Immature natural killer cell (primary cell): Measurements from ENCODE around the gene FADS6. TPM values are rescaled to one million over a fixed set of nuclear protein-coding genes. Genes with fewer than 3 reads are reported as not detected.

Experiments used
- DNase-seq, 3 donors: peaks; one replicate each; pipeline ENCODE4 v3.0.0; 2022; ENCODE audit warnings: mixed read lengths in 1 of 3
- H3K27ac Mint-ChIP-seq, 6 donors: one replicate each; pipeline ENCODE4 v1.8.0; 2020; ENCODE audit warnings: mixed read lengths in 6 of 6, mild to moderate bottlenecking in 5 of 6, inconsistent platforms in 4 of 6, moderate library complexity in 3 of 6
- H3K27me3 Mint-ChIP-seq, 3 donors: one replicate each; pipeline ENCODE4 v1.8.0; 2020 to 2021; ENCODE audit warnings: low read depth in 3 of 3, mild to moderate bottlenecking in 3 of 3, mixed read lengths in 3 of 3, moderate library complexity in 3 of 3, inconsistent platforms in 1 of 3
- H3K36me3 Mint-ChIP-seq, 3 donors: one replicate each; pipeline ENCODE4 v1.8.0; 2020; ENCODE audit warnings: mixed read lengths in 3 of 3, inconsistent platforms in 2 of 3, mild to moderate bottlenecking in 2 of 3
- H3K4me1 Mint-ChIP-seq, 2 donors: one replicate each; pipeline ENCODE4 v1.8.0; 2020; ENCODE audit warnings: inconsistent platforms in 2 of 2, mild to moderate bottlenecking in 2 of 2, mixed read lengths in 2 of 2, moderate library complexity in 1 of 2
- H3K4me3 Mint-ChIP-seq, 5 donors: one replicate each; pipeline ENCODE4 v1.8.0; 2020; ENCODE audit warnings: mild to moderate bottlenecking in 5 of 5, mixed read lengths in 5 of 5, inconsistent platforms in 3 of 5, moderate library complexity in 3 of 5
- H3K9me3 Mint-ChIP-seq, 6 donors: one replicate each; pipeline ENCODE4 v1.8.0; 2020; ENCODE audit warnings: mild to moderate bottlenecking in 6 of 6, mixed read lengths in 6 of 6, inconsistent platforms in 4 of 6, moderate library complexity in 3 of 6
- polyA plus RNA-seq, 3 donors: library from polyadenylated mRNA; unstranded; fragments of 300-500 nt; fragmentation: Illumina TruSeq; gene quantifications; one replicate each; pipeline ENCODE4 v1.2.3, GENCODE V29; 2021

FADS6 gene
- polyA plus RNA-seq, 3 donors from 2014 or later: not detected

GRCh38 chr17:74855323-74855722 is 38.1 kb downstream of the FADS6 start:
- H3K36me3 Mint-ChIP-seq: no peaks in the 10 kb centered on the region

GRCh38 chr17:74854792-74855191 is 38.6 kb downstream of the FADS6 start:
- Mint-ChIP-seq H3K36me3 (no peaks in the 10 kb centered on the region), H3K4me1 (peaks cover 11 to 13% of the 10 kb centered on the region in 2 donors), H3K27ac (no peak overlapping the region), H3K27me3 (peaks cover 27 to 52% (median 35%) of the 10 kb centered on the region in 3 donors), H3K9me3 (no peaks in the 10 kb centered on the region), H3K4me3 (no peak overlapping the region)
- DNase-seq: no peak

More at GRCh38 chr17:74855323-74855722, 38.1 kb downstream of the FADS6 start:
- H3K27ac Mint-ChIP-seq: no peak overlapping the region
- H3K9me3 Mint-ChIP-seq: no peaks in the 10 kb centered on the region
- no peak overlapping the region for H3K4me3 Mint-ChIP-seq
- H3K27me3 Mint-ChIP-seq: peaks cover 30 to 52% (median 35%) of the 10 kb centered on the region in 3 donors
- no peak for DNase-seq
- peaks cover 11 to 15% of the 10 kb centered on the region in 2 donors for H3K4me1 Mint-ChIP-seq

- H3K4me3 Mint-ChIP-seq: peak overlapping the region in 1 of 5 donors; percentile 2
- no peak for DNase-seq
- H3K9me3 Mint-ChIP-seq: no peaks in the 10 kb centered on the region
- H3K27me3 Mint-ChIP-seq: peaks cover 20 to 45% (median 37%) of the 10 kb centered on the region in 3 donors
- H3K27ac Mint-ChIP-seq: no peak overlapping the region
- peaks cover 8 to 11% of the 10 kb centered on the region in 2 donors for H3K4me1 Mint-ChIP-seq
- no peaks in the 10 kb centered on the region for H3K36me3 Mint-ChIP-seq
Measured at GRCh38 chr17:74853669-74854068, 39.8 kb downstream of the FADS6 start.

GRCh38 chr17:74853048-74853397 is 40.4 kb downstream of the FADS6 start:
- peaks cover 7 to 11% of the 10 kb centered on the region in 2 donors for H3K4me1 Mint-ChIP-seq
- no peaks in the 10 kb centered on the region for H3K36me3 Mint-ChIP-seq
- peak overlapping the region in 1 of 5 donors; percentile 2 for H3K4me3 Mint-ChIP-seq
- peaks cover 18 to 43% (median 34%) of the 10 kb centered on the region in 3 donors for H3K27me3 Mint-ChIP-seq
- no peaks in the 10 kb centered on the region for H3K9me3 Mint-ChIP-seq
- no peak for DNase-seq
- no peak overlapping the region for H3K27ac Mint-ChIP-seq

- Mint-ChIP-seq H3K36me3 (no peaks in the 10 kb centered on the region), H3K27me3 (peaks cover 15 to 37% (median 31%) of the 10 kb centered on the region in 3 donors), H3K9me3 (no peaks in the 10 kb centered on the region), H3K27ac (no peak overlapping the region), H3K4me3 (peak overlapping the region in 2 of 5 donors; percentile 35 to 67), H3K4me1 (peaks cover 7 to 11% of the 10 kb centered on the region in 2 donors)
- peak in 1 of 3 donors; percentile 9 for DNase-seq
Measured at GRCh38 chr17:74852237-74853047, 41.0 kb downstream of the FADS6 start.

- peaks cover 7 to 11% of the 10 kb centered on the region in 2 donors for H3K4me1 Mint-ChIP-seq
- no peaks in the 10 kb centered on the region for H3K9me3 Mint-ChIP-seq
- H3K27me3 Mint-ChIP-seq: peaks cover 14 to 32% (median 27%) of the 10 kb centered on the region in 3 donors
- no peak overlapping the region for H3K27ac Mint-ChIP-seq
- no peaks in the 10 kb centered on the region for H3K36me3 Mint-ChIP-seq
- no peak overlapping the region for H3K4me3 Mint-ChIP-seq
- DNase-seq: no peak
Measured at GRCh38 chr17:74851612-74852236, 41.7 kb downstream of the FADS6 start.

- Mint-ChIP-seq H3K9me3 (no peaks in the 10 kb centered on the region), H3K27ac (no peak overlapping the region), H3K27me3 (peaks cover 13 to 25% (median 24%) of the 10 kb centered on the region in 3 donors), H3K4me1 (peaks cover 7 to 11% of the 10 kb centered on the region in 2 donors), H3K36me3 (no peaks in the 10 kb centered on the region), H3K4me3 (no peak overlapping the region)
- DNase-seq: no peak
Measured at GRCh38 chr17:74850914-74851313, 42.5 kb downstream of the FADS6 start.

- peaks cover 7 to 11% of the 10 kb centered on the region in 2 donors for H3K4me1 Mint-ChIP-seq
- no peaks in the 10 kb centered on the region for H3K36me3 Mint-ChIP-seq
- H3K27ac Mint-ChIP-seq: no peak overlapping the region
- H3K4me3 Mint-ChIP-seq: no peak overlapping the region
- peaks cover 11 to 24% (median 20%) of the 10 kb centered on the region in 3 donors for H3K27me3 Mint-ChIP-seq
- no peaks in the 10 kb centered on the region for H3K9me3 Mint-ChIP-seq
- DNase-seq: no peak
Measured at GRCh38 chr17:74850310-74850709, 43.1 kb downstream of the FADS6 start.

GRCh38 chr17:74848656-74849399 is 44.6 kb downstream of the FADS6 start:
- Mint-ChIP-seq H3K27ac (no peak overlapping the region), H3K27me3 (peaks cover 11 to 18% (median 13%) of the 10 kb centered on the region in 3 donors), H3K4me3 (no peak overlapping the region), H3K9me3 (no peaks in the 10 kb centered on the region), H3K36me3 (peaks cover 0 to 3% (median 0%) of the 10 kb centered on the region in 3 donors), H3K4me1 (peaks cover 7 to 11% of the 10 kb centered on the region in 2 donors)
- DNase-seq: no peak

GRCh38 chr17:74846621-74847020 is 46.8 kb downstream of the FADS6 start:
- Mint-ChIP-seq H3K27me3 (peaks cover 3 to 10% (median 5%) of the 10 kb centered on the region in 3 donors), H3K9me3 (no peaks in the 10 kb centered on the region), H3K36me3 (peaks cover 0 to 3% (median 0%) of the 10 kb centered on the region in 3 donors), H3K4me3 (no peak overlapping the region), H3K27ac (no peak overlapping the region), H3K4me1 (peaks cover 5 to 11% of the 10 kb centered on the region in 2 donors)
- no peak for DNase-seq

GRCh38 chr17:74843352-74843627 is 50.1 kb downstream of the FADS6 start:
- peaks cover 21 to 22% of the 10 kb centered on the region in 2 donors for H3K4me1 Mint-ChIP-seq
- peaks cover 3 to 9% (median 8%) of the 10 kb centered on the region in 3 donors for H3K36me3 Mint-ChIP-seq
- DNase-seq: no peak
- H3K27me3 Mint-ChIP-seq: peaks cover 5 to 6% (median 5%) of the 10 kb centered on the region in 3 donors
- H3K9me3 Mint-ChIP-seq: no peaks in the 10 kb centered on the region
- H3K4me3 Mint-ChIP-seq: peak overlapping the region in 2 of 5 donors; percentile 21 to 55
- no peak overlapping the region for H3K27ac Mint-ChIP-seq

- peak in 1 of 3 donors; percentile 16 for DNase-seq
- Mint-ChIP-seq H3K4me3 (no peak overlapping the region), H3K9me3 (no peaks in the 10 kb centered on the region), H3K27ac (no peak overlapping the region), H3K36me3 (peaks cover 3 to 12% (median 11%) of the 10 kb centered on the region in 3 donors), H3K4me1 (peaks cover 21 to 22% of the 10 kb centered on the region in 2 donors), H3K27me3 (peaks cover 3 to 6% (median 6%) of the 10 kb centered on the region in 3 donors)
Measured at GRCh38 chr17:74842599-74843351, 50.7 kb downstream of the FADS6 start.

- DNase-seq: no peak
- H3K27me3 Mint-ChIP-seq: peaks cover 3 to 7% (median 6%) of the 10 kb centered on the region in 3 donors
- H3K4me1 Mint-ChIP-seq: peaks cover 21 to 22% of the 10 kb centered on the region in 2 donors
- H3K4me3 Mint-ChIP-seq: peak overlapping the region in 4 of 5 donors; percentile 24 to 48 (median 44)
- H3K9me3 Mint-ChIP-seq: no peaks in the 10 kb centered on the region
- H3K27ac Mint-ChIP-seq: peak overlapping the region in 1 of 6 donors; percentile 24
- peaks cover 3 to 12% (median 11%) of the 10 kb centered on the region in 3 donors for H3K36me3 Mint-ChIP-seq
Measured at GRCh38 chr17:74842146-74842598, 51.3 kb downstream of the FADS6 start.
